ENCODE data around the gene PRTN3.
A peak's percentile ranks its signal among the peaks of the same experiment; 100 is the strongest.
"Not testable (repeated sequence)": the region's sequence is repeated elsewhere in the genome, so short reads cannot be mapped to it uniquely, and the experiment has no call there.

The PRTN3 gene

DNA sequence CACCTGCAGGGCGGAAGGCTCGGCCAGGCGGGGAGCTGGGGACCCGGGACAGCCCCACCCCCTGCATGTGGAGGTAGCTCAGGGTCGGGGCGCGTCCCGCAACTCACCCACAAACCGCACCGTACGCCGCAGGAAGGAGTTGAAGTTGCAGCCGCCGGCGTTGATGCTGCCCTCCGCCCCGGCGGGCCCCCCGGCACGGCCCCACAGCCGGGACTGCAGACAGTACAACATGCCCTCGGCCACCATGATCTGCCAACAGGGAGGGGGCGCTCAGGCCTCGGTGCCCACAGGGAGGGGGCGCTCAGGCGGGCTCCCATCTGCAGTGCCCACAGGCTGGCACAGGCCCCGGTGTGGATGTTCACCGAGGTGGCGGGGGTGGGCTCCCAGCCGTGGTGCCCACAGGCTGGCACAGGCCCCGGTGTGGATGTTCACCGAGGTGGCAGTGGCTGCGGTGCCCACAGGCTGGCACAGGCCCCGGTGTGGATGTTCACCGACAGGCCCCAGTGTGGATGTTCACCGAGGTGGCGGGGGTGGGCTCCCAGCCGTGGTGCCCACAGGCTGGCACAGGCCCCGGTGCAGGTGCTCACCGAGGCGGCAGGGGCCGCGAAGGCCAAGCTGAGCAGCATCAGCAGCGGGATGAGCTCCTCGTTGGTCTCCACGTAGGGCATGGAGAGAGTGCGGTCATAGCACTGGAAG is 25.6 kb upstream of the PRTN3 start:
- TF ChIP-seq POLR2A (IDR thresholded peaks at IDR 0.05; ENCODE audit: low read depth, low read length) (peak; percentile 0; the same call in 1 of the 2 replicates), PAX5 (IDR thresholded peaks at IDR 0.05; ENCODE audit: insufficient read depth, low read length, severe bottlenecking) (no peak), SPI1 (IDR thresholded peaks at IDR 0.05; ENCODE audit: low read depth, low read length) (no peak), TAF1 (IDR thresholded peaks at IDR 0.05; ENCODE audit: low read depth, low read length) (no peak), POLR2AphosphoS5 (IDR thresholded peaks at IDR 0.05; ENCODE audit: low read depth, low read length) (no peak; the same call in none of the 2 replicates), POU2F2 (IDR thresholded peaks at IDR 0.05; ENCODE audit: low read depth, low read length) (no peak; the same call in 1 of the 2 replicates)
- peak; percentile 35 for DNase-seq (ENCODE audit: insufficient read length, low spot score)
- no peak for FAIRE-seq

DNA sequence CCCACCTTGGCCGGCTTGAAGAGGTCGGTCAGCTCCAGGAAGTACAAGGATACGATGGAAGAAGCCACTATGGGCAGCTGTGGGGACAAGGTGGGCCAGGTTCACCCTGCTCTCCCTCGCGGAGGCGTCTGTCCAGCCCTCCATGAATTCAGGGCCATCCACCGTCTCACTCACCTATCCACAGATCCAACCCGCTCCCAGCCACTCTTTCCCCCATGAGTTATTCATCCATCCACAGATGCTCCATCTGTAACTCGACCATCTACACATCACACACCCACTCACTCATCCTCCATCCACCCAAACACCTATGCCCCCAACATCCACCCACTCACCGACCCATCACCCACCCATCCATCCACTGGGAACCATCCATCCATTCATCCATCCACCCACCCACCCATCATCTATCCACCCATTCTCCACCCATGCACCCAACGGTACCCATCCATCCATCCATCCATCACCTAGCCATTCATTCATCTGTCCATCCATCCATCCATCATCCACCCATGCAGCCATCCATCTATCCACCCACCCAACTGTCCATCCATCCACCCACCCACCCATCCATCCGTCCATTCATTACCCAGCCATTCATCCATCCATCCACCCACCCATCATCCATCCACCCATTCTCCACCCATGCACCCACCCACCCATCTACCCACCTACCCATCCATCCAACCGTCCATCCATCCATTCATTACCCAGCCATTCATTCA is 24.9 kb upstream of the PRTN3 start:
- DNase-seq (ENCODE audit: insufficient read length, low spot score) = no peak
- no peak for TF ChIP-seq SPI1 (IDR thresholded peaks at IDR 0.05; ENCODE audit: low read depth, low read length)
- TF ChIP-seq POU2F2 (IDR thresholded peaks at IDR 0.05; ENCODE audit: low read depth, low read length) = 0 out of 2 replicates have a peak, but pooled peaks have one; percentile 21
- TF ChIP-seq TAF1 (IDR thresholded peaks at IDR 0.05; ENCODE audit: low read depth, low read length) = no peak
- TF ChIP-seq POLR2A (IDR thresholded peaks at IDR 0.05; ENCODE audit: low read depth, low read length) = peak; percentile 86
- peak; percentile 89 for TF ChIP-seq POLR2AphosphoS5 (IDR thresholded peaks at IDR 0.05; ENCODE audit: low read depth, low read length)
- no peak for TF ChIP-seq PAX5 (IDR thresholded peaks at IDR 0.05; ENCODE audit: insufficient read depth, low read length, severe bottlenecking)
- peak; percentile 41 for FAIRE-seq

DNA sequence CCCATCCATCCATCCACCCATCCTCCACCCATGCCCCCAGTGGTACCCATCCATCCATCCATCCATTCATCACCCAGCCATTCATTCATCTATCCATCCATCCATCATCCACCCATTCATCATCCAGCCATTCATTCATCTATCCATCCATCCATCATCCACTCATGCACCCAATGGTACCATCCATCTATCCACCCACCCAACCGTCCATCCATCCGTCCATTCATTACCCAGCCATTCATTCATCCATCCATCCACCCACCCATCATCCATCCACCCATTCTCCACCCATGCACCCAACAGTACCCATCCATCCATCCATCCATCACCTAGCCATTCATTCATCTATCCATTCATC is 24.3 kb upstream of the PRTN3 start:
- DNase-seq (ENCODE audit: insufficient read length, low spot score) = no peak
- TF ChIP-seq PAX5 (IDR thresholded peaks at IDR 0.05; ENCODE audit: insufficient read depth, low read length, severe bottlenecking) = no peak
- no peak for TF ChIP-seq TAF1 (IDR thresholded peaks at IDR 0.05; ENCODE audit: low read depth, low read length)
- TF ChIP-seq POLR2AphosphoS5 (IDR thresholded peaks at IDR 0.05; ENCODE audit: low read depth, low read length) = no peak
- no peak for TF ChIP-seq POLR2A (IDR thresholded peaks at IDR 0.05; ENCODE audit: low read depth, low read length)
- TF ChIP-seq SPI1 (IDR thresholded peaks at IDR 0.05; ENCODE audit: low read depth, low read length) = no peak
- no peak for TF ChIP-seq POU2F2 (IDR thresholded peaks at IDR 0.05; ENCODE audit: low read depth, low read length)
- peak; percentile 57 for FAIRE-seq

GRCh38 chr19:820212-820611 is 20.6 kb upstream of the PRTN3 start:
- DNase-seq (ENCODE audit: insufficient read length, low spot score); FAIRE-seq: not testable (repeated sequence)

GRCh38 chr19:821231-821824 is 19.5 kb upstream of the PRTN3 start:
- DNase-seq (ENCODE audit: insufficient read length, low spot score) = no peak
- FAIRE-seq = no peak
- TF ChIP-seq POLR2A (IDR thresholded peaks at IDR 0.05; ENCODE audit: low read depth, low read length) (no peak), TAF1 (IDR thresholded peaks at IDR 0.05; ENCODE audit: low read depth, low read length) (no peak), POU2F2 (IDR thresholded peaks at IDR 0.05; ENCODE audit: low read depth, low read length) (no peak), POLR2AphosphoS5 (IDR thresholded peaks at IDR 0.05; ENCODE audit: low read depth, low read length) (no peak), PAX5 (IDR thresholded peaks at IDR 0.05; ENCODE audit: insufficient read depth, low read length, severe bottlenecking) (no peak), SPI1 (IDR thresholded peaks at IDR 0.05; ENCODE audit: low read depth, low read length) (no peak)

DNA sequence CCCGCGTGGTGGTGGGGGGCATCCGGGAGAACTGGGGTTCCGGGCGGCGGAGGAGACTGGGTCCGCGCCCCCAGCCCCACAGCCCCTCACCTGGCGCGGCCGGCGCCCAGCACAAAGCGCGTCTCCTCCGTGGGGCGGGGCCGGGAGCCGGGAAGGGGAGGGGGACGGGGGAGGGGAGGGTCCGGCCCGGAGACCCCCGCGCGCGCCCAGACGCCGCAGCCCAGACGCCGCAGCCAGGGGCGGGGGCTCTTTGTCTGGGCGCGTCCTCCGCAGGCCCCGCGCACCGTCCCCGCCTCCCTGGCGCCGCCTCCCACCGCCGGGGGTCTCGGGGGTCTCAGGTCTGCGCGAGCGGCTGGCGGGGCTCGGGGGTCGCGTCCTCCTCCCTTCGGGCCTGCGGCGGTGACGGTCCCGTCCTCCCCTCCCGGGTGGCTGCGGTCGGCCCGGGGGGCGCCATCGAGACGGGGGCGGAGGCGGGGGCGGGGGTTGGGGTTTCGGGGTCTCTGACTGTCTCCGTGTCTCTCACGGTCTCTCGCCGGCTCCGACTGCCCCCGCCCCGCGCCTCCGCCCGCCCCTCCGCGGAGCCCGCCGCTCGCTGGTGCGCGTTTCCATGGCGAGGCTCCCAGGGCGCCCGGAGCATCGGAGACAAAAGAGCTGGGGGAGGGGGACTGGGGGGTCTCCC is 18.8 kb upstream of the PRTN3 start, which contains the start of gene PLPPR3:
Gene PLPPR3, minus strand, starts transcription at position 131 of the 679 bp plus-strand sequence. CDS start 396 bp downstream, outside the sequence.
- FAIRE-seq (no peak), DNase-seq (ENCODE audit: insufficient read length, low spot score) (no peak)
- TF ChIP-seq POLR2AphosphoS5 (IDR thresholded peaks at IDR 0.05; ENCODE audit: low read depth, low read length) (no peak), POU2F2 (IDR thresholded peaks at IDR 0.05; ENCODE audit: low read depth, low read length) (no peak), POLR2A (IDR thresholded peaks at IDR 0.05; ENCODE audit: low read depth, low read length) (no peak), SPI1 (IDR thresholded peaks at IDR 0.05; ENCODE audit: low read depth, low read length) (no peak), TAF1 (IDR thresholded peaks at IDR 0.05; ENCODE audit: low read depth, low read length) (no peak), PAX5 (IDR thresholded peaks at IDR 0.05; ENCODE audit: insufficient read depth, low read length, severe bottlenecking) (no peak)

GRCh38 chr19:823565-824121 is 17.2 kb upstream of the PRTN3 start:
- no peak for TF ChIP-seq SPI1 (IDR thresholded peaks at IDR 0.05; ENCODE audit: low read depth, low read length)
- TF ChIP-seq PAX5 (IDR thresholded peaks at IDR 0.05; ENCODE audit: insufficient read depth, low read length, severe bottlenecking) = no peak
- TF ChIP-seq POU2F2 (IDR thresholded peaks at IDR 0.05; ENCODE audit: low read depth, low read length) = no peak
- DNase-seq (ENCODE audit: insufficient read length, low spot score) = no peak
- no peak for FAIRE-seq

DNA sequence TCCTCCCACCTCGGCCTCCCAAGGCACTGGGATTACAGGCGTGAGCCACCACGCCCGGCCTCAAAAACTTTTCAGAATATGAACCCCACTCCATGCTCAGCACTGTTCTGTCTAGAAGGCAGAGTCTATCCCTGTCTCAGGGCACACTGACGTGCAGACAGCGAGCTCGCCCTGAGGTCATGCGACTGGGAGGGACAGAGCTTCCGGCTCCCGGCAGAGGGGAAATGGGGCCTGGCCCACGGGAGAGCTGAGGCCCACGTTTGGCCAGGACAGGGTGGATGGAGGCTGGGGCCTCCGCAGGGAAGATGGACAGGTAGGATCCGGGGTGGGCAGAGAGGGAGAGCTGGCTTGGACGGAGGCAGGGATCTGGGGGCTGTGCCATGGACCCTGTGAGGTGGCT is 15.9 kb upstream of the PRTN3 start:
- FAIRE-seq (no peak), DNase-seq (ENCODE audit: insufficient read length, low spot score) (no peak)
- TF ChIP-seq PAX5 (IDR thresholded peaks at IDR 0.05; ENCODE audit: insufficient read depth, low read length, severe bottlenecking) (no peak), POLR2AphosphoS5 (IDR thresholded peaks at IDR 0.05; ENCODE audit: low read depth, low read length) (no peak), POU2F2 (IDR thresholded peaks at IDR 0.05; ENCODE audit: low read depth, low read length) (no peak), SPI1 (IDR thresholded peaks at IDR 0.05; ENCODE audit: low read depth, low read length) (no peak)

Data from GM12891 (cell line).